NB4 (cell line): Measurements from ENCODE around the gene SEMA3B.
"Not testable (repeated sequence)": the region's sequence is repeated elsewhere in the genome, so short reads cannot be mapped to it uniquely, and the experiment has no call there.

ENCODE experiments used
- DNase-seq: peaks from one replicate; pipeline ENCODE4 v3.0.0; 2010; ENCODE audit warnings: low read depth
- H3K4me3 ChIP-seq: one replicate; pipeline ENCODE4 v1.5.1; 2011; ENCODE audit warnings: mild to moderate bottlenecking, low read depth, low read length, moderate library complexity
- CTCF ChIP-seq: IDR thresholded peaks from one replicate; pipeline ENCODE4 v1.5.1; 2012; ENCODE audit warnings: low read depth, low read length
- MAX ChIP-seq: IDR thresholded peaks from 2 replicates; pipeline ENCODE4 v1.6.1; 2011; ENCODE audit warnings: low read depth, low read length
- MYC ChIP-seq: IDR thresholded peaks from 2 replicates; pipeline ENCODE4 v1.6.1; 2011; ENCODE audit warnings: low read depth, low read length
- POLR2A ChIP-seq: IDR thresholded peaks from 2 replicates; pipeline ENCODE4 v1.6.1; 2011; ENCODE audit warnings: mild to moderate bottlenecking; ENCODE audit not compliant: insufficient read length; ENCODE audit errors: extremely low read depth

SEMA3B gene

GRCh38 chr3:50241713-50242380, 27.1 kb upstream of the SEMA3B start:
- TF ChIP-seq CTCF, result no peak
- no peak for TF ChIP-seq MAX
- no peak for TF ChIP-seq MYC
- TF ChIP-seq POLR2A, result no peak
- no peak for DNase-seq
- H3K4me3 ChIP-seq, result no peak overlapping the region

GRCh38 chr3:50242381-50242770, 26.6 kb upstream of the SEMA3B start:
- H3K4me3 ChIP-seq, result no peak overlapping the region
- no peak for DNase-seq
- TF ChIP-seq CTCF, result no peak
- no peak for TF ChIP-seq POLR2A
- TF ChIP-seq MYC, result no peak
- no peak for TF ChIP-seq MAX

- peak; percentile 94 for DNase-seq
- TF ChIP-seq CTCF (no peak), MAX (no peak), MYC (no peak), POLR2A (no peak)
- H3K4me3 ChIP-seq, result peak overlapping the region; percentile 51
These were observed 25.9 kb upstream of the SEMA3B start for GRCh38 chr3:50242851-50243542.

GRCh38 chr3:50243543-50243895, 25.4 kb upstream of the SEMA3B start:
- H3K4me3 ChIP-seq, result peak overlapping the region; percentile 51
- no peak for DNase-seq
- TF ChIP-seq CTCF (no peak), MYC (no peak), MAX (no peak), POLR2A (no peak)

GRCh38 chr3:50244813-50245212, 24.1 kb upstream of the SEMA3B start:
- DNase-seq, result not testable (repeated sequence)

GRCh38 chr3:50245251-50245745, 23.6 kb upstream of the SEMA3B start:
- no peak for TF ChIP-seq MYC
- no peak for TF ChIP-seq POLR2A
- no peak for TF ChIP-seq CTCF
- TF ChIP-seq MAX, result no peak
- peak overlapping the region; percentile 49 for H3K4me3 ChIP-seq

More at GRCh38 chr3:50244813-50245212, 24.1 kb upstream of the SEMA3B start:
- H3K4me3 ChIP-seq, result not testable (repeated sequence)

More at GRCh38 chr3:50245251-50245745, 23.6 kb upstream of the SEMA3B start:
- no peak for DNase-seq
